Measurements from ENCODE around the gene RALGAPA1.

DNA sequence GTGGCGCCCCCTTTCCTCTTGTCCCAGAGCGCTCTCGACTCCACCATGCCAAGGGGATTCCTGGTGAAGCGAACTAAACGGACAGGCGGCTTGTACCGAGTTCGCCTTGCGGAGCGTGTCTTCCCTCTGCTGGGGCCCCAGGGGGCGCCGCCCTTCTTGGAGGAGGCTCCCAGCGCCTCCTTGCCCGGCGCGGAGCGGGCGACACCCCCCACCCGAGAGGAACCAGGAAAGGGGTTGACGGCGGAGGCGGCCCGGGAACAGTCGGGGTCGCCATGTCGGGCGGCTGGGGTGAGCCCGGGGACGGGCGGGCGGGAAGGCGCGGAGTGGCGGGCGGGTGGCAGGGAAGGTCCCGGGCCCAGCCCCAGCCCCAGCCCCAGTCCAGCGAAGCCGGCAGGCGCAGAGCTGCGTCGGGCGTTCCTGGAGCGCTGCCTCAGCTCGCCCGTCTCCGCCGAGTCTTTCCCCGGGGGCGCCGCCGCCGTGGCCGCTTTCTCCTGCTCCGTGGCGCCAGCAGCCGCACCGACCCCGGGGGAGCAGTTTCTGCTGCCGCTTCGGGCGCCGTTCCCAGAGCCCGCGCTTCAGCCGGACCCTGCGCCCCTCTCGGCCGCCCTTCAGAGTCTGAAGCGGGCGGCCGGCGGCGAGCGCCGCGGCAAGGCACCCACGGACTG is 274.8 kb downstream of the RALGAPA1 start:
- TF ChIP-seq, protein P1, sequence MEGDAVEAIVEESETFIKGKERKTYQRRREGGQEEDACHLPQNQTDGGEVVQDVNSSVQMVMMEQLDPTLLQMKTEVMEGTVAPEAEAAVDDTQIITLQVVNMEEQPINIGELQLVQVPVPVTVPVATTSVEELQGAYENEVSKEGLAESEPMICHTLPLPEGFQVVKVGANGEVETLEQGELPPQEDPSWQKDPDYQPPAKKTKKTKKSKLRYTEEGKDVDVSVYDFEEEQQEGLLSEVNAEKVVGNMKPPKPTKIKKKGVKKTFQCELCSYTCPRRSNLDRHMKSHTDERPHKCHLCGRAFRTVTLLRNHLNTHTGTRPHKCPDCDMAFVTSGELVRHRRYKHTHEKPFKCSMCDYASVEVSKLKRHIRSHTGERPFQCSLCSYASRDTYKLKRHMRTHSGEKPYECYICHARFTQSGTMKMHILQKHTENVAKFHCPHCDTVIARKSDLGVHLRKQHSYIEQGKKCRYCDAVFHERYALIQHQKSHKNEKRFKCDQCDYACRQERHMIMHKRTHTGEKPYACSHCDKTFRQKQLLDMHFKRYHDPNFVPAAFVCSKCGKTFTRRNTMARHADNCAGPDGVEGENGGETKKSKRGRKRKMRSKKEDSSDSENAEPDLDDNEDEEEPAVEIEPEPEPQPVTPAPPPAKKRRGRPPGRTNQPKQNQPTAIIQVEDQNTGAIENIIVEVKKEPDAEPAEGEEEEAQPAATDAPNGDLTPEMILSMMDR (IDR thresholded peaks at IDR 0.05; ENCODE audit: borderline replicate concordance, extremely low read depth, low read length, poor library complexity, severe bottlenecking): no peak
- TF ChIP-seq EZH2 (IDR thresholded peaks at IDR 0.05; ENCODE audit: borderline replicate concordance, low read depth, low read length, severe bottlenecking): no peak

Data from DND-41 (cell line).